ENCODE results near the gene C5.
"Not testable (repeated sequence)": the region's sequence is repeated elsewhere in the genome, so short reads cannot be mapped to it uniquely, and the experiment has no call there.

Gene C5

GRCh38 chr9:121050128-121050988, at the start of gene C5:
Gene C5, minus strand, starts transcription at chr9:121050275. Its CDS starts 29 bp downstream, at chr9:121050246.
- no peak for DNase-seq (ENCODE audit: low read depth)

DNA sequence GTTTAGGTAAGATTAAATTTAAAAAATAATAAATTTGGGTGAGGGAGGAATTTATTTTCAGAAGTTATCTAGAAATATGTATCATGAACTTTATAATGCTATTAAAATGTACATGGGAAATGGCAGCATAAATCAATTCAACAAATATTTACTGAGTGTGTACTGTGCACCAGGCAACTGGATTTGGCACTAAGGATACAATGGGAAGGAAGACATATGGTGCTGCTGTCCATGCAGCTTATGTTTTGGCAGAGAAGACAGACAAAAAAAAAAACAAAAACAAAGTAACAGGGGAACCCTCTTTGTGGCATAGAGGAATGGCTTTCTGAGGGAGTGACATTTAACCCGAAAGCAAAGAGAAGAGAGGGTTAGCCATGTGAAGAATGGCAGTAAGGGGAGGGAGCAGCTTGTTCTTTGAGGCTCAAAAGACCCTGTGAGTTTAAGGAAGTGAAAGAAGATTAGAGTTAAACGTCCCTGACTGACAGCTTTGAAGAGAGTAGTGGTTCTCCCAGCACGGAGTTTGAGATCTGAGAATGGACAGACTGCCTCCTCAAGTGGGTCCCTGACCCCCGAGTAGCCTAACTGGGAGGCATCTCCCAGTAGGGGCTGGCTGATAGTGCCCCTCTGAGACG, 48.6 kb upstream of the C5 start:
- DNase-seq (ENCODE audit: low read depth): no peak

DNA sequence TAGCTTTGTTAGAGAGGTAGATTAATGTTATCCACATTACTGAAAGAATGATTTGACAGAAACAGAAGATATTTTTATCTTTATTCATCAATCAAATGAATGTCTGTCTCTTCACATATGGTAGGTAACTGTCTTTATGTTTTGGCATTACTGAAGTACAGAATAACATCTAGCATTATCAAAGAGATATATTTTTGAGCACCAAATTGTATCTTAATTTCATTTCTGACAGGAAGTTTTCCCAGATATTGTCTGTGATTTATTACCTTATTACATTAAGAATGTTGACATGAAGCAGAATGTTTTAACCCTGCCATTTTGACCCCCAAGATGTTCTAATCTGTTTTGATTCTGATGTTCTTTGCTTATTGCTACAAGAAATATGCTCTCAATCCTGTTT, 45.0 kb upstream of the C5 start:
- DNase-seq (ENCODE audit: low read depth): no peak

GRCh38 chr9:121090743-121091142, 40.7 kb upstream of the C5 start:
- not testable (repeated sequence) for DNase-seq (ENCODE audit: low read depth)

GRCh38 chr9:121088576-121088975, 38.5 kb upstream of the C5 start:
- DNase-seq (ENCODE audit: low read depth): no peak

DNA sequence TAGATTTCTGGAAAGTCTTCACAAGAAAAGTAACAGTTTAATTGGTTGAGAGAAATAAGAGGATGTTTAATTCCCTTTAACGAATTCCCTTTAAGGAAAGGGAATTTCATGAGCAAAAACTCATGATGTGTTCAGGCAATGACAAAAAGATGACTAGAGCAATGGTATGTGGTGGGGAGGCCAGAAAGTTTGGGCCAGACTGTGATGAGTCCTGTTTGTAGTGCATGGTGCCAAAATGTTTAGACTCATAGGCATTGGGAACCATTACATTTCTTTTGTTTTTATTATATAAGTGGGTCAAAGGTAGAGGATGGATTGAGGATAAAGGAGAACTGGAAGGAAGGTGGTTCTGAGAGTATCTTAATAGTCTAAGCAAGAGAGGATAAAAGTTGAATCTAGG, 35.6 kb upstream of the C5 start:
- DNase-seq (ENCODE audit: low read depth): no peak

DNA sequence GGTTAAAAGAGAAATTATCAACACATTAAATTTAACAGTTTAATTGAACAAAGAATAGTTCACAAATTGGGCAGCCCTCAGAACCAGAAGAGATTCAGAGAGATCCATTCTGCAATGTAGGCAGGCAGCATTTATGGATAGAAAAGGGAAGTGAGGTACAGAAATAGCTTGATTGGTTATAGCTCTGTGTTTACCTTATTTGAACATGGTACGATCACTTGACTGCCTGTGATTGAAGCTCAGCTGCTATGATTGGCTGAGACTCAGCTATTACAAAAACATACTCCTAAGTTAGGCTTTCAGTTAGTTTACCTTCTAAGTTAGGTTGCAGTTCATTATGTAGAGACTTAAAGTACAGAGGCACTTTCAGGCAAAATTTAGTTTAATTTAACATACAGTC, 32.0 kb upstream of the C5 start:
- no peak for DNase-seq (ENCODE audit: low read depth)

GRCh38 chr9:121075251-121076036, 25.4 kb upstream of the C5 start:
- no peak for DNase-seq (ENCODE audit: low read depth)

DNA sequence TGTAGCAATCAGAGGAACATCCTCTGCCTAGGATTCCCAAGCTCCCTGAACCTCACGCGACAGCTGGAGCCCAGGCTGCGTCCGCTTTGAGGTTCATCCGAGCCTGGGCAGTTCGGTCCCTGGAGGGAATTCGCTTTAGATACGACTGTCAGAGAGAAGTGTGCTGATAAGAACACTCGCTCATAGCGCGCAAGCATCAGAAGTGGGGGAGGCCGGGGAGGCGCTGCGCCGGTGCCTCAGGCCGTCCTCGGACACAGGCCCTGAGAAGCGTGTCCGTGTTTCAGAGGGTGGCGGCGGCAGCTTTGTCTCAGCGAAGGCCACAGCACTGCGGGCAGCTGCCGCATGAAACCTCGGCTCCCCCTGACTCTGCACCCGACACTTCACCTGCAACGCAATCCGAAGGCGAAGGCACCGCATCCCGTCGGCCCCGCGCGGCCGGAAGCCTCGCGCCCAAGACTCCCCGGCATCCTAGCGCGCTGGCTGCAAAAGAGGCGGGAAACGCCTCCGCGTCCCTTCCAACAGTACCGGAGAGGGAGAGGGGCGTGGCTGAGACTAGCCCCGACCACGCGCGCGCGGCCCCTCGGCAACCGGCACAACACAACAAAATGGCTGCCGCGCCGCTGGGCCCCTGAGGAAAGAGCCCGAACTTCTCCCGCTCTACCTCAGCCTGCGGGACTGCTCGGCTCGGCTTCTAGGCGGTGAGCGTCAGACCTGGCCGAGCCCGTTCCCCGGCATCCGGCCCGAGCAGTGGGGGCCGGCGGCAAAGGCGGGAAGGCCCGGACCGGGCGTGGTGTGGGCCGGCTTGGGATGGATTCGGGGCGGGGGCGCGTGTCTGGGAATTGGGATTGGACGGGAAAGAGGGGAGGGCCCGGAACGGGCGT, 24.5 kb upstream of the C5 start, which contains the start of gene CNTRL:
CNTRL (plus strand) TSS at position 586 of the 881 bp plus-strand sequence. CDS start 13,372 bp downstream, outside the sequence.
- peak; percentile 56 for DNase-seq (ENCODE audit: low read depth)

DNA sequence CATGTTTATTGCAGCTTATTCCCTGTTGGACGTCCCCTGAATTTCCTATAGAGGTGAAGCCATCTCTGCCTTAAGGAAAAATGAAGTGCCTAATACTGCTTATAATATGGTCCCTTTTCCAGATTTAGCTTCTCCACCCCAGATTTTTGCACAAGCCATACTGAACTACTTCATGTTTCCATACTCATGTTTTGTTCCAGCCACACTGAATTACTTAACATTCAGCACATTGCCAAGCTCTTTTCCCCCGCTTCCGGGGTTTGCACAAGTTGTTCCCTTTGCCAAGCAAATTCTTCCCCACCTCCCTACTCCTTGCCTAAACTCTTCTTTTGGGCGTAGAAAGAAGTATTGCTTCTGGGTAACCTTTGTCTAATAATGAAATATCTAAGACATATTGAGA, 23.0 kb upstream of the C5 start:
- no peak for DNase-seq (ENCODE audit: low read depth)

DNA sequence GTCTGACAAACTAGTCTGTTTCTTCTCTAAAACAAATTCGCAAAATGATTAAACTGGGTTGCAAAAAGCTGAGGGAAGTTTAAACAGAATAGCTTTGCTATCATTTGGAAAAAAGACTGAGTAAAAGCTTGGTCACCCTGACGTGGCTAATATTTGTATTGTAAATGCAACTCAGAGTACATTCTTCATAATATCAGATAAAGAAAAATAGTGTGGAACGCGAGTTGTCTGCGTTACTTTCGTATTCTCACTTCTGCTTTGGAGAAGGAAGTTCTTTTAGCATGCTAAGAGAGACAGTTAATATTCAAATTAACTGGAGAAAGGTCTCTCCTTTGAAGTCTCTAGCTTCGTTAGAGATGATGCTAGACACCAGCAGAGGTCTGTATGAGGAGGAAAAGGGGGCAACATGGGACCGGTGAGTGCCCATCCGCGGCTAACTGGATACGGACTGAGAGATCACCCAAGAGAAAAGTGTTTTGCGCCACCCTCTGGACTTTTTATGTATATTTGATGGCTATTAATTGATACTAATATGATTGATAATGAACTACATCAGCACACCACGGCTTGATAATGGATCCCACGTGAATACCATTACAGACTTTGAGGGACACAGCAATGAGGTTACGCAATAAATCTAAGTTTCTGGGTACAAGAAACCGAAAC, 21.8 kb upstream of the C5 start:
- no peak for DNase-seq (ENCODE audit: low read depth)

GRCh38 chr9:121071370-121071755, 21.3 kb upstream of the C5 start:
- DNase-seq (ENCODE audit: low read depth): no peak

DNA sequence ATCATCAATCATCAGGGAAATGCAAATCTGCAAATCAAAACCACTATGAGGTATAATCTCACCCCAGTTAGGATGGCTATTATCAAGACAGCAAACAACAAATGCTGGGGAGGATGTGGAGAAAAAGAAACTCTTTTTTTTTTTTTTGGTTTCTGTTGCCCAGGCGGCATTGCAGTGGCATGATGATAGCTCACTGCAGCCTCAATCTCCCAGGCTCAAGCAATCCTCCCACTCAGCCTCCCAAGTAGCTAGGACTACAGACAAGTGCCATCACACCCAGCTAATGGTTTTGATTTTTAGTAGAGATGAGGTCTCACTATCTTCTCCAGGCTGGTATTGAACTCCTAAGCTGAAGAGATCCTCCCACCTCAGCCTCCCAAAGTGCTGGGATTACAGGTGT, 19.3 kb upstream of the C5 start:
- no peak for DNase-seq (ENCODE audit: low read depth)

DNA sequence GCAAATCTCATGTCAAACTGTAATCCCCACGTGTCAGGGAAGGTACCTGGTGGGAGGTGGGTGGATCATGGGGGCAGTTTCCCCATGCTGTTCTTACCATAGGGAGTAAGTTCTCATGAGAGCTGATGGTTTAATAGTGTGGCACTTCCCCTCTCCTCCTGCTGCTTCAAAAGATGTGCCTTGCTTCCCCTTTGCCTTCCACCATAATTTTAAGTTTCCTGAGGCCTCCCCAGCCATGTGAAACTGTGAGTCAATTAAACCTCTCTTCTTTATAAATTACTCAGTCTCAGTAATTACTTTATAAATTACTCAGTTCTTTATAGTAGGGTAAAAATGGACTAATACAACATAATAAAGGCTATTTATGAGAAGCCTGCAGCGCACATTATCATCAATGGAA, 17.6 kb upstream of the C5 start:
- DNase-seq (ENCODE audit: low read depth): no peak

GRCh38 chr9:121066850-121067249, 16.8 kb upstream of the C5 start:
- DNase-seq (ENCODE audit: low read depth): no peak

GRCh38 chr9:121059998-121060636, 10.0 kb upstream of the C5 start:
- DNase-seq (ENCODE audit: low read depth): no peak

DNA sequence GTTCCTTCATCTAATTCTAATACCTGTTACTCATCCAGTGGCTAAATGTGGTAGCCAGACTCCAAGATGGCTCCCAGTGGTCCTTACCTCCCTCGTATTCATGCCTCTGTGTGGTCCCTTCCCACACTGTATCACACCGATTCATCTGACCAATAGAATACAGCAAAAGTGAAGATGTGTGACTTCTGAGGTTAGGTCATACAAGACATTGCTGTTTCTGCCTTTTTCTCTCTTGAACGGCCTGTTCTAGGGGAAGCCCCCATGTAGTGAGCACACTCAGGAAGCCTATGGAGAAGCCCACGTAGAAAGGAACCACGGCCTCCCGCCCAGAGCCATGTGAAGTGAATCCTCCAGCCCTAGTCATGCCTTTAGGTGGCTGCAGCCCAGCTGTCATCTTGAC, 9.4 kb upstream of the C5 start:
- DNase-seq (ENCODE audit: low read depth): no peak

GRCh38 chr9:121057821-121058220, 7.7 kb upstream of the C5 start:
- no peak for DNase-seq (ENCODE audit: low read depth)

- no peak for DNase-seq (ENCODE audit: low read depth)
These were observed 5.6 kb upstream of the C5 start for GRCh38 chr9:121055642-121056143.

DNA sequence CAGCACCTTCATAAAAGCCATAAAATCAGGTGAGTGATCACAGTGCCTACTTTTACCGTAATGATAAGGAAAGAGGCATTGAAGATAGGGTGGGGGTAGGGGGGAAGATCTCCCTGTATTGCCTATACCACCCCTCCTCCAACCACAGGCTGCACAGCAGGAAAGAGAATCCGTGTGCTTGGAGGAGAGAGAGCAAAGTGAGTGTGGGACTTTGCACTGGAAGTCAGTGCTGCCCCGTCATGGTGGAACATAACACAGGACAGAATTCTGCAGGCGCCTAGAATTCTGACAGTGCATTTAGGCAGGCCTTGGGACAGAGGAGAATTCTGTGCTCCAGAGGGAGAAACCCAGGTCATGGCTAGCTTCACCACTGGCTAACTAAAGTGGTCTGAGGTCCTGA, 3.5 kb upstream of the C5 start:
- no peak for DNase-seq (ENCODE audit: low read depth)

DNA sequence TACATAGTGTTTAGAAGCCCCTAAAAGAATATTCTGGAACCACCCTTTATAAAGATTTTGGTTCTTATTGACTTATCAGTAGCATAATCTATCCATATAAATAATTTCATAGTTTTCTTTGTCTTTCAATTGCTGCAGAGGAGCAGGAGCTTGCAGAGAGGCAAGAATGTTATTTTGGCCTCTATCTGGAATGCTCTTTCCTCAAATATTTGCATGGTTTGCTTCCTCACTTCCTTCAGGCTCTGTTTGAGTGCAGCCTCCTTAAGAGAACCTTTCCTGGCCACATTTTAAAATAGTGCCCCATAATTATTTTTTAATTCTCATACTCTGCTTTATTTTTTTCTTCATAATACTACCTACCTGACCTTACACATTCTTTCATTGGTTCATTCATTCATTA, 1.5 kb downstream of the C5 start:
- no peak for DNase-seq (ENCODE audit: low read depth)
